NCI-H1048 (cell line): Measurements from ENCODE around the gene GZF1.
"Not testable (repeated sequence)": the region's sequence is repeated elsewhere in the genome, so short reads cannot be mapped to it uniquely, and the experiment has no call there.

Experiments
- DNase-seq: peaks from one replicate; lab custom pipeline; 2025; lab: John Stamatoyannopoulos, UW

GZF1 gene

DNA sequence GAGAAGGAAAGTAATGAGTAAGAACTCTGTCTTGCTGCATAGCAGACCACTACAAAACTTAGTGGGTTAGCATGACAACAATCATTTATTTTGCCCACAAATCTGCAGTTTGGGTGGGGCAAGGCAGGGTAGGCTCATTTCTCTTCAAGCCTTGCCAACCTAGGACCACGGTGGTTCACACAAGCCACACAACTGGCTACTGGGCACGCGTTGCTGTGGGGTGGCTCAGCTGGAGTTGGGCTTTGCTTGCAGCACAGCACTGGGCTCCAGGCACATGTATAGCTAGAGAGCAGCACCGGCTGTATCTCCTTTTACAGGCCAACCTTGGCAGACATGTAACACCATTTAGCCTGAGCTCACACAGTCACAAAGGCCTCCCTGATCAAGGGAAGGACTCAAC, 16.0 kb upstream of the GZF1 start:
- DNase-seq: no peak

DNA sequence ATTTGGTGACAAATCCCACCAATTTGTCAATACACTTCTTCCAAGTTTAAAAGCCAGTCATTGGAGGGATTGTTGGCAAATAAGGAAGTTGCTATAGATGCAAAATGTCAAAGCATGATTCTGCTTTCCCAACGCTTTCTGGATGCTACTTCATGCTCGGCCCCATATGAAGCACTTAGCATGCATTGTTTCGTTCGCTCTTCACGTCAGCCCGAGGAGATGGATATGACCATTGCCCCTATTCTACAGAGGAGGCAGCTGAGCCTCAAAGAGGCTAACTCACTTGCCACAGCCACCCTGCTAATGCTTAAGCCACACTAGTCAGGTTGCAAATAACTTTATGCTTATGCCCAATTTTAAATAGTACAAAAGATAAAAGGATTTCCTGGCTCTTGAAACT, 14.2 kb upstream of the GZF1 start:
- DNase-seq: no peak

DNA sequence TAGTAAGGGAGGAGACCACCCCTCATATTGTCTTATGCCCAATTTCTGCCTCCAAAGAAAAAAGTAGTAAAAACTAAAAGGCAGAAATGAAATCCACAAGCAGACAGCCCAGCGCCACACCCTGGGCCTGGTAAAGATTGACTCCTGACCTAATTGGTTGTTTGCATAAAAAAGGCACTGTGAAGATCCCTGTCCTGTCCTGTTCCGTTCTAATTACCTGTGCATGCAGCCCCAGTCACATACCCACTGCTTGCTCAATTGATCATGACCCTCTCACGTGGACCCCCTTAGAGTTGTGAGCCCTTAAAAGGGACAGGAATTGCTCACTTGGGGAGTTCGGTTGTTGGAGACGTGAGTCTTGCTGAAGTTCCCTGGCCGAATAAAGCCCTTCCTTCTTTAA, 13.5 kb upstream of the GZF1 start:
- DNase-seq: not testable (repeated sequence)

DNA sequence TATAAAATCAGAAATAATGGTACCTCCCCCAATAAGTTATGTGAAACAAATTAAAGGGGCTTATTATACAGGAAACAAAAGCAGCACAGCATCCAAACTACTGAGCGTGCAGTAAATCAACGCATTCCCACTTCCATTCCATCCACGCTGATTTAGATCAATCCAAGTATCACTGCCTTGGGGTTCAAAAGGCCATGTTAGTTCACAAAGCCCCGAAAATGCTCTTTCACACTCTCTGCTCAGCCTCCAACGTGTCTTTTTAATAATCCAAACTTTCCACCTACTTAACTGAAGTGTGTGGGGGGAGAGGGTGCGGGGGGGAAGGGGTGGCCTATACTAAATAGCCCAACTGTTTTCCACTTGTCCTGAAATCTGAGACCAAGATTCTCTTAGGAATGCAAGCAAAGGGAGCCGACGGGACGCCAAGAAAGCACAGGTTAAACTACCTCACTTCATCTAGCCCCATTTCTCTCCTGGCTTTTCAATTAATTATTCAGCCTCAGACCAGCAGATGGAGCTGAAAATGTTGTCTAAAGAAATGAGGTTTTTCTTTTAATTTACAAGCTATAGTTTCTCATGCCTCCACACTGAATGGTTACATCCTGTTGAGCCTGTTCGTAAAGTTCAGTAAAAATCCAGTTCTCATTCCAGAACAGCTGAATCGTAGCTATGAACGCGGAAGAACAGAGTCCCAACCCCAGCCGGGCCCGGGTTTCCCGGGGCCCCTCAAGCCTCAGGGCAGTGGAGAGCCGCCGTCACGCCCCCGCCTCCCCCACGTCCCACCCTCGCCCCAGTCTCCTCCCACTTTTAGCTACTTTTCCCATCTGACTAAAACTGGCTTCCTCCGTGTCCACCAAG, 12.4 kb upstream of the GZF1 start:
- DNase-seq: no peak

DNA sequence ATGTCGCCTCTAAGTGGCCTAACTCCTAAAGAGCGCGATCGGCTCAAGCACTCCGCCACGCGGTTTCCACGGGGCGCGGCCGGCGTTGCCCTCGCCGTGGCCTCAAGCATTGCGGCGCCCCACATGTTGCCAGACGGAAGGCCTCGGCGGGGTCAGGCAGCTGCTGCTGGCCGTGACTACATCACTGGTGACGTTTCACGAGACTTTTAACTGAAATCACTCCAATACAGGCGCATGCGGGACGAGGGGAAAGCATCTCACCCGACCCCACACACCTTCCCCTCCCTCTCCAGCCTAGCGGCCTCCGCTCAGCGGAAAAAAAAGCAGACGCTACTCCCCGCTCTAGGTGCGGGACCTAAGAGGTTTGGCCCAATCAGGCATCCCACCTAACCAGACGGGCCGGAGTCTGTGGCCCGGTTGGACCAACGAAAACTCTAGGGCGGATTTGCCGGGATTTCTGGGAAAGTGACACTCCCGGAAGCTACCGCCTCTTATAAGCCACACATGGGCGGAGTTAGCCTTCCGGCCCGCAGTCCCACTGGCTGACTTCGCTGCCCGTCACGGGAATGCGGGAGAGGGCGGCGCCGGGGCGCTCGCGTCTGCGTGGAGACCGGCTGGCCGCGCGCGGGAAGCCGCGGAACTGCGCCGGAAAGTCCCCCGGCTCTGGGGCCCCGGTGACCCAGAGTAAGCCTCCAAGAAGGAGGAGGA, 11.6 kb upstream of the GZF1 start, which contains the start of gene NXT1:
Gene NXT1 (plus strand): TSS at position 596 of the 708 bp plus-strand sequence. CDS start 3,251 bp downstream, outside the sequence.
- DNase-seq: peak; percentile 85

- DNase-seq: no peak
Observed at GRCh38 chr20:23350904-23351838, 10.8 kb upstream of the GZF1 start.

DNA sequence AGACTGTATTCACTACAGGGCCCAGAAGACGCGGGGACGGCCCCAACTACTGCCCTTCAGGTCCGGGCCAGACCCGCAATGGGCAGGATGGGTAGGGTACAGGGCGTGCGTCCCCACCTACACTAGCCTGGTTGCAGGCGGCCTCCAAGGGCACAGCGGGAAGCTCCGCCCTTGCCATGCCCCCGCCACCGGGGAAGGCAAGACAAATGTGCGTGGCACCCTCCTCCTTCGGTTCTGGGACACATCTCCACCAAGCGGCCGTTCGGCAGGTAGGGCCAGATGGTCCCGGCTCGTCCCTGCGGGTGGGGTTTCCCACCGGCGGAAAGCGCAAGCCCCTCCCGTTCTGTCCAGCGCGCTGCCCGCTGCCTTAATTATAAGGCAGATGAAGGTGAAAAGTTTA, 5.8 kb upstream of the GZF1 start:
- DNase-seq: no peak

DNA sequence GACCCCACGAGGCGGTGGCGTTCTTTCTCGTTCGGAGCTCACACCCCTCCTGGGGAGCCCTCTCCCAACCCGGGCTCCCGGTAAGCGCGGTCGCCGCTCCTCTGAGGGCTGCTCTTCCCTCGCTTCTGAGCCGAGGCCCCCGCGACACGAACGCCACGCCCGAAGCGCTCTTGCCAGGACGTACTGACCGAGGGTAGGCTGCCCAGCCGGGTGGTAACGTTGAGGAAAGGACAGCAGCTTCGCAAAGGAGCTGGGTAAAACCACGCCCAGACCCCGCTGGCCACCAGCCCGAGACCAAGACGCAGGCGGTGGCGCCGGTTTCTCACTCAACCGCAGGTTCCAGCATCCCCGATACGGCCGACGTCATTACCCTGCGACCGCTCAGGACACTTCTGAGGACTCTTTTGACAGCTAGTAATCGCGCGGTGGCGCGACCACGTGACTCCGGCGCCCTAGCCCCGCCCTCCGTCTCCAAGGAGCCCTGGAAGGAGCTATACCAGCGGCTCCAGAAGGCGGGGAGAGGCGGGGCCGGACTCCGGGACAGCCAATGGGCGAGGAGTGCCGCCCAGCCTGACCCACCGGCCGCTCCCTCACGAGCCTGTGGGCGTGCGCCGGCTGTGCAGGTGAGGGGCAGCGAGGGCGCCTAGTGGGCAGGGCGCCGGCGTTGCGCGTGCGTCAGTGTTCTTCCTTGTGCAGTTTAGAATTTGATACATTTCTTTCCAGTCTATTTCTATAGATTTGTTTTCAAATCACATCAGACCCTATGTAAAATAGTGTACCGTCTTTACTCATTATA, 4.0 kb upstream of the GZF1 start:
- peak; percentile 98 for DNase-seq

- DNase-seq: no peak
Observed at GRCh38 chr20:23358563-23358906, 3.4 kb upstream of the GZF1 start.

DNA sequence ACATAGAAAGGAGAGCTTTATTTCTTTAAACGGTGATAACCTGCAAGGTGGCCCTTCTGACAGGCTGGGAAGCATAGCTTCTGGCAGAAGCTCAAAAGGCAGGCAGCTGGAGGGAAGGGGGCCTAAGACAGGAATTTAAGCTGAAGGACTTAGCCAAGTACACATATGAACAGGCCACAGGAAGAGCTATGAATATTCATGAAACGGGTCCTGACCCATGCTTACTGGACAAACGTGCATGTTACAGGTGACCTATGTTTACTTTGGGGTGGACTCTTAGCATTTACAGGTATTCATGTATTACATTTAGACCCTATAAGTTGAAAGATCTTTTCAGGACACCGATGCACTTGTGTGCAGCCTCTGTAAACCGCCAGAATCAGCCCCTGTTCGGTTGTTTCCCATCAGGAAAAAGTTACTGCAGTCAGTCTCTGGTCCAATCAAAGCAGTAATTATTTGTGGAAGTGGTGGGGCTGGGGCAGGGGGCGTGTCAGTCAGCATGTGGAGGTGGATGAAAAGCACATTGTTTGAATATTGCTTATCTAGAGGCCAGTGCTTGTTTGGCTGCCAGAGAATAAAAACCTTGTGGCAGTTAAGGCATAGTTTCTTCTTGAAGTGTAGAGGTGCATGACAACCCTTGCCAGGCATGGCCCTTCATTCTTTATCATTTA, 2.9 kb upstream of the GZF1 start:
- DNase-seq: no peak

- no peak for DNase-seq
Observed at GRCh38 chr20:23360531-23360930, 1.5 kb upstream of the GZF1 start.

GRCh38 chr20:23361119-23361475, 885 bp upstream of the GZF1 start:
- no peak for DNase-seq

DNA sequence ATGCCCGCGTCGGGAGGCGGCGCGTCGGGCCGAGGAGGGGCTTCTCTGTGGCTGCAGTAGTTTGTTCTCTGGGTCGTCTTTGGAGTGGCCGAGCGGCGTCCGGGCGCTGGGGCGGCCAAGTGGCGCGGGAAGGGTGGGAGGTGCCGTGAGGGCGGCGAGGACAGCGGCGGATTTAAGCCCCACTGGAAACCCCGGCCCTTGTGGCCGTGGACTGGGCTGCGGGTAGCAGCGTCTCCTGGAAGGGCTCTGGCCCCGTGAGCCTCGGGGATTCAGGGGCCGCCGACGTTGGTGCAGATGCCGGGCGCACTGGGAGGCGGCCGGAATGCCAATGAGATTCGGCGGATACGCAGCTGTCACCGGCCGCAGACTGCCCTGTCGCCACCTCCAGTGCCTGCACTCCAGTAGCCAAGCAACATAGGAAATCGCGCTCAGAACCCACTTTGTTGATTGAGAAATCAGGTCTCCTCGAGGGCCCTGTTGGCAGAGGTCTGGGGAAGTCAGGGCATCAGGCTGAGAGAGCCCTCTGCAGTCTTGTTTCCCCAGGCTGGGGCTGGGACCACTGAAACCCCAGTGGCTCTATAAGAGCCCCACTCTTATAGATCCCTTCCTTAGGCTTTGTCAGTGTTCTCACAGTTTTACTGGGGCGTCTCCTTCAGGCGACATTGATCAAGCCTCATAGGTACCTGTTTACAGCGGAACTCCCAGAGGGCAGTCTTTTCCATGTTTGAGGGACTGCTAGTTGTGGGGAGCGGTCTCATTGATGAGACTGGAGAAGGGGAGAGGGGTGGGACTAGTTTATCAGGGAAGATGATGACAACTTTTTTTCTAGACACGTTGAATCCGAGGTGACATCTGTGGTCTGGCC, 642 bp downstream of the GZF1 start:
- no peak for DNase-seq

DNA sequence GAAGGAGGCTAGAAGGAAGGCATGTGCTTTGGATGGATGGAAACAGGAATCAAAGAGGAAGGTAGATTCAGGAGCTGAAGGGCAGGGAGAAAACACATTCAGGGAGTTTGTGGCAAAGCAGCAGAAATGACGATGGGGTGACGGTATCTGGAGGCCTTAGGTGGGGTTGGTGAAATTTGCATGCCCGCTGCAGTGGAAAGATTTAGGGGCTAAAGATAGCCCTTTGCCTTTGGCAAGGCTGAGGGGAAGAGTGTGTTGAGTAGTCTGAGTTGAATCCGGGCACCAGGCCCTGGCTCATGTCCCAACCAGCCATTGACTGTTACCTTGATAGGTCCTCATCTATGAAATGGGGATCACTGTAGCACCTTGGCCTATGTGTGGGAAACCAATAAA, 1.3 kb downstream of the GZF1 start:
- no peak for DNase-seq

DNA sequence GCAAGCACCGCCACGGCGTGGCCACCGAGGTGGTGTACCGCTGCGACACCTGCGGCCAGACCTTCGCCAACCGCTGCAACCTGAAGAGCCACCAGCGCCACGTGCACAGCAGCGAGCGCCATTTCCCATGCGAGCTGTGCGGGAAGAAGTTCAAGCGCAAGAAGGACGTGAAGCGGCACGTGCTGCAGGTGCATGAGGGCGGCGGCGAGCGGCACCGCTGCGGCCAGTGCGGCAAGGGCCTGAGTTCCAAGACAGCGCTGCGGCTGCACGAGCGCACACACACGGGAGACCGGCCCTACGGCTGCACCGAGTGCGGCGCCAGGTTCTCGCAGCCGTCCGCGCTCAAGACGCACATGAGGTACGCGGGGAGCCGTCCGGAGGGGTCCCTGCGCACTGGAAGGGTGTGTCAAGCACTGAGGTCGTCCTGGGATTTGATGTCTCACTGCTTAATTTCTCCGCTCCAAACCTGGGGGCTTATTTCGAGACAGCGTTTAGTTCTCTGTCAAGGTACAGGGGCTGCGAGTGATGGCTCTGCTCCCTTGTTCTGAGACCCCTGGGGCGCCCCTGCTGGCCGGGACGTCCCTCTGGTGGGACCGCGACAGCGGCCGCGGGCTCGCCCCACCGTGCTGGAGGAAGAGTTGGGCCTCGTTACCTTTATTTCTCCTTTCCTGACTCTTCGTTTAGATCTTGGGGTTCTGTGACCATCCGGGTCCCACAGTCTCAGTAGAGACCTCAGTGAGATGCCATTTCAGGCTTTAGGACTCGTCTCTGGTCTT, 3.6 kb downstream of the GZF1 start:
- DNase-seq: no peak

DNA sequence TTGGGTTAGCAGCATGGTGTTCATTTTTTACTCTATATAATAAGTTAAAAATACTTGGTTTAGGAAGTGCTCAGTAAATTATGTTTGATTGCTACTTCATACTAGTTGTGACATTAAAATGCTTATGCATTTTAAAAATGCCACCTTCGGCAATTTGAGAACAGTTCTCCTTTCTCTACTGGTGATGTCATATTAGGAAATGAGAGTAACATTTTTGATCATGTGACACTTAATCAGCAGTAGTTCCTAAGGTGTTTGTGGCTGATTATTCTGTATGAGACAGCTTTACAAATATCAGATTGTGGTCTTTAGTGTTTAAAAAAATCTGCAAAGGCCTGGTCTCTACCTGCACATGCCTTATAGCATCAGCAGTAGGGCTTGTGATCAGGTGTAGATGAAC, 4.4 kb downstream of the GZF1 start:
- no peak for DNase-seq

DNA sequence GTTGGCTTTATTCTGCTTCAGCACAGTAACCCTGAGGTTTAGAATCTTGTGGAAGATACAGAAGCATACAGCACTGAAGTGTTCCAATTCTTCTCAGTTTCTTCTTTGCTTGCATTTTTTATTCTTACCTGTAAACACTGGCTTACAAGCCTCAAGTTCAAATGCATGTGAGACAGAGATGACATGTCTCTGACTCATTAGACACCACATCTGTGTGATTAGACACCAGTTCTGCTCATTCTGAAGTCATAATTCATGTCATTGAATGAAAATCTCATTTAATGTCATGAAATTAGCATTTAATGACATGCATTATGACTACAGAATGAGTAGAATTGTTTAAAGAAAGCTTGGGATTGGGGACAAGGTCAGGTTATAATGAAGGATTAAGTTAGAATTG, 5.8 kb downstream of the GZF1 start:
- DNase-seq: no peak

GRCh38 chr20:23368316-23369071, 6.5 kb downstream of the GZF1 start:
- DNase-seq: no peak
